HG02678 (cell line): Measurements from ENCODE around the gene ZNF814.
"Not testable (repeated sequence)": the region's sequence is repeated elsewhere in the genome, so short reads cannot be mapped to it uniquely, and the experiment has no call there.

ENCODE experiments used
- ATAC-seq: cut with Tn5 transposase; IDR thresholded peaks from one replicate; pipeline ENCODE4 v1.9.1; 2021; ENCODE audit warnings: mild to moderate bottlenecking, moderate library complexity; ENCODE audit not compliant: unreplicated experiment

The ZNF814 gene

GRCh38 chr19:57867868-57868492 is 20.9 kb downstream of the ZNF814 start:
- no peak for ATAC-seq

DNA sequence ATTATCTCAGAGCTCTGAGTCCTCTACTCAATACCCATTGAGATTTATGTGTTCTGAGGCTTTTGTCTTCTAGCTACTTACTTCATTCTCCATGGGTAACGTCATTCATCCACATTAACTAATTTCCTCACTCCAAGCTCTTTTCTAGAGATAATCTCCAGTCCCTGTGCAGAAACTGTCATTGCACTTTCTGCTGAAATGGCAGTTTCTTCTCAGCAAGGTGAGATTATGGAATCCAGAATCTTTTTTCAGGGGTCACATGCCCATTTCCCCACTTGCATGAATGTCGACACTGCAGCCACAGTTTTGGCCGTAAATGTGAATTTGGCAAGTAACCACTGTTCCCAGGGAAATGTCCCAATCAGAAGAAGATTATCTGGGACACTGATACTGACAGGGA is 26.5 kb downstream of the ZNF814 start:
- not testable (repeated sequence) for ATAC-seq

- not testable (repeated sequence) for ATAC-seq
Observed at GRCh38 chr19:57854117-57854516, 34.7 kb downstream of the ZNF814 start.

DNA sequence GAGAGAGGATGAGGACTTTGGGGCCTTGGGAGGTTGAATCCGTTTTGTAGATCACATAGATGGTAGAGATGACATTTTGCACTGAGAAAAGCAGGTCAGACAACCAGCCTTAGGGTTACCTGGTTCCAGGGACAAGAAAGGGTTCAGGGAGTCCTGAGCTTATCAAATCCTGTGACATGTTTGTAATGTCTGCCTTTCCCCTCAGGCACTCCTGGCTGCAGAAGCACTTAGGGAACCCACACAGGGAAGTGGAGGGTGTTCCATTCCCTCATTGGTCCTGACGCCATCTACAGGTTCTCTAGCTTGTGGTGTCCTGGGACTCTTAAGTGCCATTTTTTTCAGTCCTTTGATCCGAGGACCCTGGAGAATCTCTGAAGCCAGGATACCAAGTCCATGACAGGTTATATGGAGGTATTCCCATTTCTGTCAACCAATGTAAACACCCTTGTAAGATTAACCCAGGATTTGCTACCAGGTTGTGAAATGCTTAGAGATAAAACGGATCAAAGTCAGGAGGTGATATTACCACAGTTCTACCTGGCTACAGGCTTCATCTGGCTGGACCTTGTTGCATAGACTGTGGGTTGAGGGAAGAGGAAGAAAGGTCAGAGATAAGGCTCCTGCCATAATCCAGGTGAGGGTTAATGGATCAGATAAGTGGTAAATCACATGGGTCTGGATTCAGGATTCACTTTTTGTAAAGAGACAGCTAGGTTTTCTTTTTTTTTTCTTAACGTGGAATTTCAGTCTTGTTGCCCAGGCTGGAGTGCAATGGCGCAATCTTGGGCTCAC is 36.8 kb downstream of the ZNF814 start:
- not testable (repeated sequence) for ATAC-seq

DNA sequence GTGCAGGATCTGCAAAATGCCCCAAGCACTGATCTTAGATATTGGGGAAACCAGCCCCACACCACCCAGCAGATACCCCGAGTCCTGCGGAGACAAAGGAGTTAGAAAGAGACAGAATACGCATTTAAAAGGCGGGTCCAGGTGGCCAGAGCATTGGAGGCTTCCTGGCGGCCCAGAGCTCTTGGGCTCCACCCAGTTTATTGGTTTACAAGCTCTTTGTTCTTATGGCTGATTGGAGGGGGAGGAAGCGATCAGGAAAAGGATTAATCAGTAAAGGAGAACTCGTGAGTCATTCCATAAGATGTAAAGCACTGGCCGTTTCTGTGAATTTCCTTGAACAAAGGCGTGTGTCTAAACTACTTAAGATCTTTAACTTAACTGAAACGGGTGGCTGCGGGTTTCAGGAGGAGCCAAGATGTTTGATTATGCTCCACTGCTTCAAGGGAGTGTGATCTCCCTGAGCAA is 38.3 kb downstream of the ZNF814 start:
- ATAC-seq, result no peak

DNA sequence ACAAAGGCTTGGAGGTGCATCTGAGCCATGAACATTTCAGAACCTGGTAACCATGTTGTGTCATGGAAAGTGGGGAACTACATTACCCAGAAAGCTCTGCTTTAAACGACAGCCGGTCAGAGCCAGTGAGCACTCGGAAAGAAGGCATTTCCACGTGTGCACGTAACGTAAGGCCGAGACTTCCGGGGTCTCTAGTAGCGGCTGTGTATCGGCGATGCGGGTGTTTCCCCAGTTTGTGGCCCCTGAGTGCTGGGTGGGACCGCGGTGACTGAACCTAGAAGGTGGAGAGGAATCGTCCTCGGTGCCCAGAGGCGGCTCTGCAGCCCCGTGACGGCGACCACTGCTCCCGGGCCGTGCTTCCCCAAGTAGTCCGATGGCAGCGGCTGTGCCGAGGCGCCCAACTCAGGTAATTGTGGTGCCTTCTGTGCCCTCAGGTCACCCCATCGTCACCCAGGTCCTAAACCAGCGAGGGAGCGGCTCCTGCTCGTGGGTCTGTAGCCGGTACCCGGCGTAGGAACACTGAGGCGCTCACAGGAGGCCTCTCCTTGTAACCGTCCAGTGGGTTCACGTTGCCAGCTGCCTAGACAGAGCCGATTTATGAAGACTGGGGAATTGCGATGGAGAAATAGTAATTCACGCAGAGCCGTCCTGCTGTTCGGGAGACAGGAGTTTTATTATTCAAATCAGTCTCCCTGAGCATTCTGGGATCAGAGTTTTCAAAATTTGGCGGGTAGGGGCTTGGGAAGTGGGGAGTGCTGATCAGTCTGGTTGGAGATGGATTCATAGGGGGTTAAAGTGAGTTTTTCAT is 39.0 kb downstream of the ZNF814 start, which contains the start of gene ZNF587:
TSS of gene ZNF587 (plus strand) at position 194 of the 808 bp plus-strand sequence. CDS start at position 374, 180 bp downstream.
- peak; percentile 97 for ATAC-seq

- ATAC-seq, result peak; percentile 22
Observed at GRCh38 chr19:57849162-57849665, 39.6 kb downstream of the ZNF814 start.

- ATAC-seq, result not testable (repeated sequence)
Observed at GRCh38 chr19:57847164-57847563, 41.7 kb downstream of the ZNF814 start.

- no peak for ATAC-seq
Observed at GRCh38 chr19:57841122-57841763, 47.6 kb downstream of the ZNF814 start.

- not testable (repeated sequence) for ATAC-seq
Observed at GRCh38 chr19:57838622-57839191, 50.1 kb downstream of the ZNF814 start.

DNA sequence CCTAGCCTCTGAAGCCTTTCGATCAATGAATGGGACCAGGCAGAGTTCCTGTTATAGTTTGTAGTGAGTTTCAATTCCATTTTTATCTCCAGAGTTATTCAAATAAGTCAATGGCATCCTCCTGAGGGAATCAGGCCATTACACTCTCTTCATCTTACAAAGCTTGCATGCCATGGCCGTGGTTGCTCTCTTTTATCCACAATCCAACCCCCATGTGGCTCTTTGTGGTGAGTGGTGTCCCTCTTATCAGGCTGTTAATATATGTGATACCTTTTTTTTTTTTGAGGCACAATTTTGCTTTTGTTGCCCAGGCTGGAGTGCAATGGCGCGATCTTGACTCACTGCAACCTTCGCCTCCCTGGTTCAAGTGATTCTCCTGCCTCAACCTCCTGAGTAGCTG is 51.8 kb downstream of the ZNF814 start:
- not testable (repeated sequence) for ATAC-seq

- ATAC-seq, result no peak
Observed at GRCh38 chr19:57830071-57830602, 58.7 kb downstream of the ZNF814 start, which contains the start of gene ZNF587B. ZNF587B (plus strand) TSS chr19:57830299; CDS start chr19:57830529, 230 bp downstream.

- ATAC-seq, result no peak
Observed at GRCh38 chr19:57829316-57829715, 59.5 kb downstream of the ZNF814 start.

DNA sequence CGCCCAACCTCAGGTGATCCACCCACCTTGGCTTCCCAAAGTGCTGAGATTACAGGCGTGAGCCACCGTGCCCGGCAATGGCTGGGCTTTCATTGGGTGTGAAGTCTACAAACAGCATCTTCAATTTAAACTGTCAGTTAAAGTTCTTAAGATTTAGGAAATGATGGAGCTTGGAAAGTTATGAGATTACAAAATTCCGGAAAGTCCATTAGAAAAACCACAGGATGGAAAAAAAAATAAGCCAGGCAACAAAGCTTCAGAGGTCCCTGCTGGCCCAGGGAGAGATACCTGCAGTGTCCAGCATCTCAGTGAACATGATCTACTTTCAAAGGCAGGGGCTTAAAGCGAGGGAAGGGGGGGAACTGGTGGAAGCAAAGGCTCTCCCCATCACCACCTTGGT is 63.3 kb downstream of the ZNF814 start:
- no peak for ATAC-seq

DNA sequence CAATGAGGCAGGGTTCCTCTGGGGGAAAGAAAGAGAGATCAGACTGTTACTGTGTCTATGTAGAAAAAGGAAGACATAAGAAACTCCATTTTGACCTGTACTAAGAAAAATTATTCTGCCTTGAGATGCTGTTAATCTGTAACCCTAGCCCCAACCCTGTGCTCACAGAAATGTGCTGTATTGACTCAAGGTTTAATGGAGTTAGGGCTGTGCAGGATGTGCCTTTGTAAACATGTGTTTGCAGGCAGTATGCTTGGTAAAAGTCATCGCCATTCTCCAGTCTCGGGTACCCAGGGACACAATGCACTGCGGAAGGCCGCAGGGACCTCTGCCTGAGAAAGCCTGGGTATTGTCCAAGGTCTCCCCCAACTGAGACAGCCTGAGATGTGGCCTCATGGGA is 65.2 kb downstream of the ZNF814 start:
- ATAC-seq, result not testable (repeated sequence)

DNA sequence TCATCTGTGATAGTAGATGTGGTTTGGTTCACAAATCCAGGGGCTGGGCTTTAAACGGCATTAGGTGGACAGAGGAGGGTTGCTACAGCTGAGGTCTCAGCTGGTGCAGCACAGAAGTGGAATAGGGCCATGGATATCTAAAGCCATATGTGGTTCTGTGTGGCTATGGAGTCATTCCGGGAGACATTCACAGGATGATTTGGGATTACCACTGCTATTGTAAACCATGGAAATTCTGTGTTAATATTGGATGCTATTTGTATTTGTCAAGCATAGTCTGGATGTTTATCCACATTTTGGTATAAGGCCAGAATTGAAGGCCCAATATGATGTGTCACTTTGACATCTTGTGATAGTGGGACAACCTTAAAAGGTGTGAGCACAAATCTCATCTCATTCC is 65.7 kb downstream of the ZNF814 start:
- ATAC-seq, result not testable (repeated sequence)

DNA sequence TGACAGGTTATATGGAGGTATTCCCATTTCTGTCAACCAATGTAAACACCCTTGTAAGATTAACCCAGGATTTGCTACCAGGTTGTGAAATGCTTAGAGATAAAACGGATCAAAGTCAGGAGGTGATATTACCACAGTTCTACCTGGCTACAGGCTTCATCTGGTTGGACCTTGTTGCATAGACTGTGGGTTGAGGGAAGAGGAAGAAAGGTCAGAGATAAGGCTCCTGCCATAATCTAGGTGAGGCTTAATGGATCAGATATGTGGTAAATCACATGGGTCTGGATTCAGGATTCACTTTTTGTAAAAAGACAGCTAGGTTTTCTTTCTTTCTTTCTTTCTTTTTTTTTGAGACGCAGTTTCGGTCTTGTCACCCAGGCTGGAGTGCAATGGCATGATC is 67.3 kb downstream of the ZNF814 start:
- not testable (repeated sequence) for ATAC-seq

- ATAC-seq, result not testable (repeated sequence)
Observed at GRCh38 chr19:57821095-57821494, 67.7 kb downstream of the ZNF814 start.

- no peak for ATAC-seq
Observed at GRCh38 chr19:57820599-57820998, 68.2 kb downstream of the ZNF814 start.
